Measurements from ENCODE around the gene TASP1.

TASP1 gene

GRCh38 chr20:13432126-13432525 is 206.6 kb downstream of the TASP1 start:
- no peak for DNase-seq

- no peak for DNase-seq
These were observed 208.3 kb downstream of the TASP1 start for GRCh38 chr20:13430346-13431002.

- DNase-seq, result no peak
These were observed 210.0 kb downstream of the TASP1 start for GRCh38 chr20:13428684-13429083.

GRCh38 chr20:13426870-13427269 is 211.9 kb downstream of the TASP1 start:
- no peak for DNase-seq

GRCh38 chr20:13425381-13426135 is 213.2 kb downstream of the TASP1 start:
- DNase-seq, result no peak

GRCh38 chr20:13424174-13424833 is 214.4 kb downstream of the TASP1 start:
- DNase-seq, result no peak

GRCh38 chr20:13423472-13424173 is 215.1 kb downstream of the TASP1 start:
- DNase-seq, result no peak

- DNase-seq, result no peak
These were observed 216.1 kb downstream of the TASP1 start for GRCh38 chr20:13422637-13423036.

- no peak for DNase-seq
These were observed 218.1 kb downstream of the TASP1 start for GRCh38 chr20:13420625-13421024.

GRCh38 chr20:13419477-13419876 is 219.3 kb downstream of the TASP1 start:
- DNase-seq, result no peak

- DNase-seq, result no peak
These were observed 220.2 kb downstream of the TASP1 start for GRCh38 chr20:13418263-13419229.

GRCh38 chr20:13416531-13416930 is 222.2 kb downstream of the TASP1 start:
- DNase-seq, result no peak

GRCh38 chr20:13412806-13413445 is 225.8 kb downstream of the TASP1 start:
- no peak for DNase-seq

GRCh38 chr20:13404293-13404692 is 234.4 kb downstream of the TASP1 start:
- DNase-seq, result no peak

- no peak for DNase-seq
These were observed 235.3 kb downstream of the TASP1 start for GRCh38 chr20:13403453-13403852.

GRCh38 chr20:13402986-13403385 is 235.7 kb downstream of the TASP1 start:
- DNase-seq, result no peak

- DNase-seq, result no peak
These were observed 236.5 kb downstream of the TASP1 start for GRCh38 chr20:13402171-13402760.

- no peak for DNase-seq
These were observed 237.1 kb downstream of the TASP1 start for GRCh38 chr20:13401596-13401995.

- no peak for DNase-seq
These were observed 238.3 kb downstream of the TASP1 start for GRCh38 chr20:13400453-13400852.

- DNase-seq, result no peak
These were observed 241.4 kb downstream of the TASP1 start for GRCh38 chr20:13397300-13397724.

- no peak for DNase-seq
These were observed 241.9 kb downstream of the TASP1 start for GRCh38 chr20:13396826-13397225.

All from T-helper 9 cell (primary cell).